GM21737 (cell line): ENCODE results near the gene SNX32.
A peak's percentile ranks its signal among the peaks of the same experiment; 100 is the strongest.
"Not testable (repeated sequence)": the region's sequence is repeated elsewhere in the genome, so short reads cannot be mapped to it uniquely, and the experiment has no call there.

Experiments used
- ATAC-seq: cut with Tn5 transposase; IDR thresholded peaks from one replicate; pipeline ENCODE4 v1.9.1; 2021; ENCODE audit warnings: mild to moderate bottlenecking, moderate library complexity; ENCODE audit not compliant: unreplicated experiment

The SNX32 gene

DNA sequence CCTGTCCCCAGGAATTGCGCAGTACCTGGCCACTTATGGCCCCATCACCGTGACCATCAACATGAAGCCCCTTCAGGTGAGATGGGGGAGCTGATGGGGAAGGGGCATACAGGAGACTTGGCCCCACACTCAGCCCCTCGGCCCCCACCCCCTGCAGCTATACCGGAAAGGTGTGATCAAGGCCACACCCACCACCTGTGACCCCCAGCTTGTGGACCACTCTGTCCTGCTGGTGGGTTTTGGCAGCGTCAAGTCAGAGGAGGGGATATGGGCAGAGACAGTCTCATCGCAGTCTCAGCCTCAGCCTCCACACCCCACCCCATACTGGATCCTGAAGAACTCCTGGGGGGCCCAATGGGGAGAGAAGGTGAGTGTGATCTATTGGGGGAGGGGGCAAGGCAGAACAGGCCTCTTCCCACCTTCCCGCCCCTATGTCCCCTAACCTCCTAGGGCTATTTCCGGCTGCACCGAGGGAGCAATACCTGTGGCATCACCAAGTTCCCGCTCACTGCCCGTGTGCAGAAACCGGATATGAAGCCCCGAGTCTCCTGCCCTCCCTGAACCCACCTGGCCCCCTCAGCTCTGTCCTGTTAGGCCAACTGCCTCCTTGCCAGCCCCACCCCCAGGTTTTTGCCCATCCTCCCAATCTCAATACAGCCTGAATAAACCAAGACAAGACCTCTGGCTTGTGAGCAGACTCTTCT is 49.4 kb downstream of the SNX32 start:
- no peak for ATAC-seq

DNA sequence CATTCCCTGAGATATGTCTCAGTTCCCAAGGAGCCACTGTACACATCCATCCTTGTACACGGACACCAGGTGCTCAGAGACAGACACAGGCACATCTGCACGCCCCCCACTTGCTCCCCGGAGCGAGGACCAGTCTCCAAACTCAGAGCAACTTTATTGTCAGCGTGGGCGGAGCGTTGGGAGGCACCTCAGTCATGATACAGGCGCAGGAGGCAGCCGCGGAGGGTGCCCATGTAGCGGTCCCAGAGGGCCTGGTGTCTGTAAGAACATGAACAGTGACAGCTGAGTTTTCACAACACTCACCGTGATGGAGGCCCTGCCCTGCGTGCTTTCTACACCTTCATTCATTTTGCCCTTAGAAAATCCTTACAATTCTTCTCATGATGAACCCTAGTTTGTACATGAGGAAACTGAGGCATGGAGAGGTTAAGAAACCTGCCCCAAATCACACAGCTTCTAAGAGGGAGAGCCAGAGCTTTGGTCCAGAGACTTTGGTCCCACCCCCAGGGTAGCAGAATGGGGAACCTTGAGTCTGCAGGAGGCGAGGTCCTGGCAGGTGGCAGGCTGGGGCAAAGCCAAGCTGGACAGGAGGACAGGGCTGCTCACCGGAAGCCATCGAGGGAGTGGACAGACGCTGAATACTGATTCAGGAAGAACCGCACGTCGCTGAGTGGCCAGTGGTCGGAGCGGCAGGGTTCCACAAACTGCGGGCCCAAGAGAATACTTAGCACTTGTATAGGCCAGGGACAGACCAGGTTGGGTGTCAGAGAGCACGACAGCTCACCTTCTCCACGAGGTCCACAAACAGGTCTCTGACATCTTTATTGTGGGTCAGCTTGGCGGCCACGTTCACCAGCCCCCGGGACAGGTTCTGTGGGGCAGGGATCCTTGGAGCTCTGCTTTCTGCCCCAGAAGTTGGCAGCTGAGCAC is 50.3 kb downstream of the SNX32 start:
- ATAC-seq: no peak

DNA sequence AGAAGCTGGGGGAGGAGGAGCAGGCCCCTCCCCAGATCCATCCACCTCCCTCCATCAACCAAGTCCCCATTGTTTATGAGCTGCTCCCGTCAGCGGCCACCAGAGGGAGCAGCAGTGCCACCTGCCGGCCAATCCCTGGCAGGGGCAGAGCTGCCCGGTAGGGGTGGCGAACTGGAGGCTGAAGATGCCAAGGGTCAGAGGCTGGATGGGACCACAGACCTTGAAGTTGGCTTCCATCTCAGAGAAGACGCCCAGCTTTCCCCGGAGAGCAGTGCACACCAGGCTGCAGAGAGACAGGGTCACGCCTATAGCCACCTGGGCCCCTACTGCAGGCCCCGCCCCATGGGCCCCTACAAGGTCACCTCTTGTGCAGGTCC is 50.9 kb downstream of the SNX32 start:
- no peak for ATAC-seq

DNA sequence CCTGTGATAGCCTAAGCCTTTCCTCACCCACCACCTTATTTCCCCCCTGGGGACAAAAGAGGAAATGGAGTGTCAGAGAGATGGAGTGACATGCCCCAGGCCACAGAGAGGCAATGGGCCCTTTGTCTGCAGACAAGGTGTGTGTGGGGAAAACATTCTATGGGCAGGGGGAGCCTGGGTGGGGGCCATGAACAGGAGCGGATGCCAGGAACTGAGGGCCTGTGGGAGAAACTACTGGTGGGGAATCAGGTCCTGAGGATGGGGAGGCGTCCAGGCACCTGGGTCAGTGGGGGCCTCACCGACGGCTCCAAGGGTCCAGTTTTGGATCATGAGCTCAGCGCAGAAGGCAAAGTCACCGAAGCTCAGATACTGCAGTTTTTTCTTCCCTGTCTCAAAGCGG is 51.5 kb downstream of the SNX32 start:
- no peak for ATAC-seq

DNA sequence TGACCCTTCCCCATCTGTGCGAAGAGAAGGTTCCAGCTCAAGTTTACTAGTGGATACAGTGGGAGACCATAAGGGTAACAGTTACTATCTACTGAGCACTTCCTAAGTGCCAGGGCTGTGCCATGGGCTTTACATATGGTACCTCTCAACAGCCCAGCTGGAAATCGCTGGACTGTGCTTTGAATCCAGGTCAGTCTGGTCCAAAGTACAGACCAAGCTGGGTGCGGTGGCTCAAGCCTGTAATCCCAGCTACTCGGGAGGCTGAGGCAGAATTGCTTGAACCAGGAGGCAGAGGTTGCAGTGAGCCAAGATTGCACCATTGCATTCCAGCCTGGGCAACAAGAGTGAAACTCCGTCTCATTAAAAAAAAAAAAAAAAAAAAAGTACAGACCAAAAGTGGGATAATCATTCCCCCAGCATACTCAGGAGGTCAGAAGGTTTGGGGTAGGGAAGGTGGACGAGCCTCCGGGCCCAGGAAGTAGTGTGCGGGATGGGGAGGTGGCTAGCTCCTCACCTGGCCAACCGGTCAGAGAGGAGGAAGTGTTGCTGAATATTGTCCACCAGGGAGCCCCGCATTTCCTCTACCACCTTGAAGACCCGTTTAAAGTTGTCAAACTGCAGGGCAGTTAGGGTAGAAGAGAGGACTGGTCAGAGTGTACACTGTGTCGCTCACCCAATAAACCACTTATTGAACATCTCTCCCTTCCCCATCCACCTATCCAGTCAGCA is 52.2 kb downstream of the SNX32 start:
- no peak for ATAC-seq

DNA sequence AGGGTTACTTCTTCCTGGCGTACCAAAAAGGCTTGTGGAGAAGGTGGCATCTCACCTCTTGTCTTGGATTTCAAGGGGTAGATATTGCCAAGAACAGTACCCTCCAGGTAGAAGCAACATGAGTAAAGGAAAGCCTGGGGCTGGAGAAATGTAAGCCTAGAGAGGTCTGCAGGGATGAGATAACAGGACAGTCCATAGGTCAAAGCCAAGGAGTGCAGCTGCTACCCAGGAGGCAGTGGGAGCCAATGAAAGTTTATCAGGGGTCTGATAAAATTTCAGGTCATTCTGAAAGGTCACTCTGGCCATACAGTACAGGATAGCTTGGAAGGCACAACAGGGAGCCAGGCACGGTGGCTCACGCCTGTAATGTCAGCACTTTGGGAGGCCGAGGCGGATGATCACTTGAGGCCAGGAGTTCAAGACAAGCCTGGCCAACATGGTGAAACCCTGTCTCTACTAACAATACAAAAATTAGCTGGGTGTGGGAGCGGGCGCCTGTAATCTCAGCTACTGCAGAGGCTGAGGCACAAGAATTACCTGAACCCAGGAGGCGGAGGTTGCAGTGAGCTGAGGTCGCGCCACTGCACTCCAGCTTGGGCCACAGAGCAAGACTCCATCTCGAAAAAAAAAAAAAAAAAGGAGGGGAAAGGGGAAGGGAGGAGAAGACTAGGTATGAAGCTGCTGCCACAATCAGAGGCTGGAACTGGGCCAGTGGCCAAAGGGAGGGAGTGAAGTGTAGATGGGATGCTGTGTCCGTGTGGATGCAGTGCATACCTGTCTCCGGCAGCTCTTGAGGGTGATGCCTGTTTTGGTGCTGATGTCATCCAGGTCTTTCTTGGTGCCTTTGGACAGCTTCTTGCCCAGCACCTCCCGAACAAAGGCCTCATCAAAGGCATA is 53.3 kb downstream of the SNX32 start:
- ATAC-seq: no peak

DNA sequence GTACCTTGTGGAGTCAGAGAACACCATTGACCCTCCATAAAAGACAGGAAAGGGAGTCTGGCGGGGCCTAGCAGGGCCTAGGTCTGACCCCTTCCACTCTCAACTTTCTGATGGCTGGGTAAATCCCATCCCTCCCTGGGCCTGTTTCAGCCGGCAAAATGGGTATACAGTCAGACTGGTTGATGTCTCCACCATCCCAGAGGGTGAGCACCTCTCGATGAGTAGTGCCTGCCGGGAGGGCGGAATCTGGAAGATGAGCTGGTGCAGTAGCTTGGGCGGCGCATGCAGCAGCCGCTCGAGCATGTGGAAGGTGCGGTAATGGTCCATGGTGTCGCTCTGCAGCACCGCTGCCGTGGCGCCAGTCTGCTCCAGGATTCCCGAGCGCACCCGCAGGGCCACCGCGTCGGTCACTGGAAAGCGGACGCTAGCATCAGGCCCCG is 54.0 kb downstream of the SNX32 start:
- no peak for ATAC-seq

DNA sequence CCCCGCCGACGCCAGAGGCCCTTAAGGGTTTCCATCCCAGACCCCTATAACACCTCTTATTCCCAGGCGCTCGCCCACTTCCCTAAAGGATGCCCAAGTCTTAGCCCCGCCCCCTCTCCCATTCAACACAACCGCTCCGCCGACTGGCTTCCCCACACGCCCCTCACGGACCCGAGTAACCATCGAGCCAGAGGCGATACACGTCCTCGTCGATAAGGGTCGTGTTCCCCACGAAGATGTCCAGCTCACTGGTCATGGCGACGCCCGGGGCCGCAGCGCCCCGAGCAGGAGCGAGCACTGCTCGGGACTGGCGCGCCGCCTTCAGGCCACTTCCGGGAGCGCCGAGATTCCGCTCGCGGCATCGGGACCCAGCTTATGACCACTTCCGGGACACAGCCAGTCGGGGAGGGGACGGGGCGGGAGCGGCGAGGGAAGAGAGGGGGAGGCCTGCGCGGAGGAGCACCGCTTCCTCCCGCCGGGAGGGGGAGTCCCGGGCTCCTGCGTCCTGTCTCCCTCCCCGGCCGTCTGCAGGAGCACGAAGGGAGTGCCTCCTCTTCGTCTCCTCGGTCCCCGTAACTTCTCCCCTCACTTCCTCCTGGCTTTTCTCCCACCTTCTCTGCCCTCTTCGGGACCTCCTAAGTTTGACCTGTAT is 54.5 kb downstream of the SNX32 start, which contains the start of gene FIBP:
Gene FIBP, minus strand, starts transcription at position 309 of the 652 bp plus-strand sequence. Its CDS starts 53 bp downstream, at position 256.
- ATAC-seq: peak; percentile 42

DNA sequence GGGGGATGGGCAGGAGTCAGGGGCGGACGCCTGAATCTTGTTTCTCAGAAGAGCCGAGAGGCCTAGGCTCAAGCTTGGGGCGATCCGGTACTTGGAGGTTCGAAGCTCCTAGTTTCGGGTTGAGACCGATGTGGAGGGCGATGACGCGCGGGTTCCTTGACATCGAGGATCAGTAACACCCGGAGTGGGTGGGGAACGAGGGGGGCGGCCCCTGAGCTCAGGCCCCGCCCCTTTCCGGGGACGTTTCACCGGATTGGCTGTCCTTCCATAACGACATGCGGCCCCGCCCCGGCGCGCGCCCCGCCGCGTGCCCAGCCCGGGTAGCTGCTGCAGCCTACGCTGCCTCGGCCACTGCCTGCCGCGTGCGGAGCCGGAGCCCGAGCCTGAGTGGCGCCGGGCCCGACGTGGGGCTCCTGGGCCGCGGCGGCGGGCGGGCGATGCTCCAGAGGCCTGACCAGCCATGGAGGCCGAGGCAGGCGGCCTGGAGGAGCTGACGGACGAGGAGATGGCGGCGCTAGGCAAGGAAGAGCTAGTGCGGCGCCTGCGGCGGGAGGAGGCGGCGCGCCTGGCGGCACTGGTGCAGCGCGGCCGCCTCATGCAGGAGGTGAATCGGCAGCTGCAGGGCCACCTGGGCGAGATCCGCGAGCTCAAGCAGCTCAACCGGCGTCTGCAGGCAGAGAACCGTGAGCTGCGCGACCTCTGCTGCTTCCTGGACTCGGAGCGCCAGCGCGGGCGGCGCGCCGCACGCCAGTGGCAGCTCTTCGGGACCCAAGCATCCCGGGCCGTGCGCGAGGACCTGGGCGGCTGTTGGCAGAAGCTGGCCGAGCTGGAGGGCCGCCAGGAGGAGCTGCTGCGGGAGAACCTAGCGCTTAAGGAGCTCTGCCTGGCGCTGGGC is 56.8 kb downstream of the SNX32 start, which contains the start of gene CCDC85B:
Gene CCDC85B, plus strand, starts transcription at position 350 of the 895 bp plus-strand sequence. Its CDS starts 111 bp downstream, at position 461.
- ATAC-seq: peak; percentile 56

DNA sequence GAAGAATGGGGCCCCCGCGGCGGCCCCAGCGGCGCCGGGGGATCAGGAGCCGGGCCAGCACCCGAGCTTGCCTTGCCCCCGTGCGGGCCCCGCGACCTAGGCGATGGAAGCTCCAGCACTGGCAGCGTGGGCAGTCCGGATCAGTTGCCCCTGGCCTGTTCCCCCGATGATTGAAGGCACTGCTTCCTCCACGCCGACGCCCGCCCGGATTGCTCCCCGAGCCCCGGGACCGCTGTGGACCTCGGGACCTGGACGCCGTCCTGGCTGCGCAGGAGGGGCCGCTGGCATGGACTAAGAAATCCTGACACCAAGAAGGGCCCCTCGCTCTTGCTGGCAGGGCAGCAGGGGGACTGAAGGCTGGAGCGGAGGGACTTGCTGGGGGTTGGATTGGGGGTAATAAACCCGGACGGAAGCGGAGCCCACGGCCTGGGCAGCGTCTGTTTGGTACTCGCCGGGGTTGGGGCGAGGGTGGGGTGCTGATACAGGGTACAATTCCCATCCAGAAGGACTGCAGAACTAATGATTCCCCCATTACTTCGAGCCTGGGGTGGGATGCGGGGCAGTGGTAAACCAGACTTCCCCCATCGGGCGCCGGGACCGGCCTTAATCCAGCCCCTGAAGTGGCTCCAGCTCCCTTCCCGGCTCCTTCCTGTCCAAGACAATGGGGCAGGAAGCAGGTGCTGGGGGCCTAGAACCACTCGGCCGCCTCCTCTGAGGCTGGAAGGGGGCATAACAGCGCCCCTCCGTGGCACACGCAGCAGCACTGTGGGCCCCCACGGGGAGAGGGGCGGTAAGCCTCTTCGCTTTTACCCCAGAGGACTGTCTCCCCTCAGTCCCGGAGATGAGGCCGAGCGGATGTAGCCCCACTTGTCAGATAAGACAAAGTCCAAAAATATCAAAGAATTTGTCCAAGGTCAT is 57.7 kb downstream of the SNX32 start:
- ATAC-seq: no peak

DNA sequence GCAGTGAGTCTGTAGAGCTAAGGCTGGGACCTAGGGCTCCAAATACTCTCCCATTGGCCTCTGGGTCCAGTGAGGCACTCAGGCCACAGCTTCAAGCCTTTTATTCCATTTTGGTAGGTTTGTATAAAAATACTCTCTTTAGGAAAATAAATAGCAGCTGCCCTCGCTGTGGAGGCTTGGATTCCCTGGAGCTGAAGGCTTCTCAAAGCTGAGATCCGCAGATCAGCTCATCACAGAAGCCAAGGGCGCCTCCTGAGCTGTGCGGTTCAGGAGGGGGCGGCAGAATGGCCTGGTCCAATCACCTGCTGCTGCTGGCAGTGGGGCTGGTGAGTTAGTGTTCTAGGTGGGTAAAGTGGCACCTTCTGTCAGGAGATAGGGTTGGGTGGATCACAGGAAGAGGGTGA is 58.4 kb downstream of the SNX32 start:
- ATAC-seq: not testable (repeated sequence)

DNA sequence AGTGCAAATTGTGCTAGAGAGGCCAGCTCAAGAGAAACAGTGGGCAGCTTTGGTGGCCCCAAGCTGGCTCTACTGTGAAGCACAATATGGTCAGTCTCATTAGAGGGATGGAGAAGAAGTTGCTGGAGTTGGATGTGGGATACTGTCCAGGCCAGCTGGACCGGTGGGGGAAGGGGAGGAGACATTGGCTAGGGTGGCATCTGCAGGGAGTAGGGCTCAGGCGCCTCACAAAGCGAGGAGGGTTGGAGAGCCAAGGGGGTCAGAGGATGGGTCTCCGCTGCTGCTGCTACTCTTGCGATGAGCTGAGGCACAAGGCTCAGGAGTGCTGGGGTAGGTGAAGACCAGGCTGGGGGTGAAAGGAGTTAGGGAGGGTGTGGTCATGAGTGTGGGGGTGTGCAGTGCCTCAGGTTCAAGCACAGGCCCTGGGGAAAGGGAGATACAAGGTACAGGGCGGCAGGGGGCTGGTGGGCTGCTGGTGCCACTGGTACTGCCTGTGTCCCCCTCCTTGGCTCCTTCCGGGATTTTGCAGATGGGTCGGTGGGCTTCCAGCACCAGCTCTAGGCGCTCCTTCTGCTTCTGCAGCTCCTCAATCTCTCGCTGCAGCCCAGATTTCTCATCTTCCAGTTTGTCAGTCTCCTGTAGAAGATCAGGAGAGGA is 59.0 kb downstream of the SNX32 start:
- ATAC-seq: no peak

DNA sequence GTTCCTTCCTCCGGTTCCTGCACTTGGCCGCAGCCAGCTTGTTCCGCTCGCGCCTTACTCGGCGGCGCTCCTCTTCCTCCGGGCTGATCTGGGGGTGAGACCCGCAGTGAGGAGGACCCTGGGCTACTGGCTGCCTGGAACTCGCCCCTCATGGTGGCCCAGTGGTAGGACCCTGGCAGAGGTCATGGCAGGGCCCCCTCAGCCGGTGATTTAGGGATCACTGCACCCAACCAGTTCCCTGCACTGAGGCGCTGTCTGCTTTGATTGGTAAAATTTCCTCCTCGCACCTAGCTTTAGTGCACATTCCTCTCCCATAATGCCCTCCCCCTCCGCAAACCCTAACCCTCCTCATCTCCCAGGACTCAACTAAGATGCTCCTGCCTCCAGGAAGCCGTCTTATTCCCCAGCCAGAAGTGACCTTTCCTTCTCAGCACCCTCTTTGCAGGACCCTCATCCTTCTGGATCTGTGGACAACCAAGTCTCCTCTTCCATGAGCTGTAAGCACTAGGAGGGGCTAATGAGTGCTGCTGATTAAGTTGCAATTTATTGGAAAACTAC is 60.4 kb downstream of the SNX32 start:
- ATAC-seq: no peak

DNA sequence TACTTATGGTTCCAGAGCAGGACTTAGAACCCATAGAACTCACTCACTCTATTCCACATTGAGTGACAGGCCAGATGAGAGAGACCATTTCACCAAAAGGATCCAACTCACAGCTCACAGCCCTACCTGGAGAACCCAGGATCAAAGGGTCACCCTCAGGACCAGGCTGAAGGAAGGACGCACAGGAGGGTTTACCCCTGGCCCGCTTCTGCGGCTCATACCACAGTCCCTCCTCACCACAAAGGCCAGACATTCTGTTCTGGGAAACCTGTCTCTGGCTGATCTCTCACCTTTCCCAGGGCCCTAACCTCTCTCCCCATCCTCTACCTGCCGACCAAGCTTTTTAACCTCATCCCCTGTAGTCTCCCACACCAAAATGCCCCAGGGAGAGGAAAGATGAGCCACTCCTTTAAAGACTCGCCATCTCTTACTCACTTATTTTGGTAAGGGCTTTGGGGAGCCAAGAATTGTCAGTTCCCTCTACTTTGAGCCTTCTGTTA is 61.8 kb downstream of the SNX32 start:
- no peak for ATAC-seq

DNA sequence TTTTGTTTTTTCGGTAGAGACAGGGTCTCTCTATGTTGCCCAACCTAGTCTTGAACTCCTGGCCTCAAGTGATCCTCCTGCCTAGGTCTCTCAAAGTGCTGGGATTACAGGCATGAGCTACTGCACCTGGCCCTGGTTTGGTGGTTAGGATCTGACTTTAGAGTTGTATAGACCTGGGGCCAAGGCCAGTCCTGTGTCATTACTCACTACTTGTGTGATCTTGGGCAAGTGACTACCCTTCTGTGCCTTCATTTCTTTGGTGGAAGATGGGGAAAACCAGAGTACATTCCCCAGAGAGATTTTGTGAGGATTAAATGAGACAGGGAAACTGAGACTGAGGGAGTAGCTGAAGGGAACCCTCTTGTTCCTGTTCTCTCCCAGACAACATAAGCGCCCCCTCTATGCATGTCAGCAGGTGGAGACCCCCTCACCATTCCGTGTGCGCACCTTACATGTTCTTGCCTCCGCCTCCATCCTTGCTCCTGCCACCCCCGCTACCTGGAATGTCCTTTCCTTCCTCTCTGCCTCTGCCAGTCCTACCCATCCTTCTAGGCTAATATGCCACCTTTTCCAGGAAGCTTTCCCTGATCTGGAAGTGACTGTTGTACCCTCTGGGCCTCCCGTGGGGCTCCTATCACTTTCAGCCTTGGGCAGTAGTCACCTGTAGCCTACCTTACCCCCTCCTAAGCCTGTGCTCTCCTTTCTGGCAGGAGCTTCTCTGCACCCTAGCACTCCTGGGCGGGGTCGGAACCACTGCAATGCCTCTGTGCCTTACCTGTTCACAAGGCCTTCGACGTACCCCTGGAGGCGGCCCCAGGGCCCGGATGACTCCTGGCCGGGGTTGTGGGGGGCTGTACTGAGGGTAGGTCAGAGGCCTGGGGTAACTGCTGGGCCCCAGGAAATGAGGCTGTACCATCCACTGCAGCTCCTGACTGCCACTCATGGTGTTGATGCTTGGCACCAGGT is 62.6 kb downstream of the SNX32 start:
- ATAC-seq: no peak
